Fibroblast of lung (primary cell): Measurements from ENCODE around the gene SEC23B.

Source experiments
- CTCF ChIP-seq, 2 donors: IDR thresholded peaks in 1 of 2; conservative IDR thresholded peaks in 1 of 2; 1 replicate in 1 of 2; 2 replicates in 1 of 2; pipeline ENCODE4 v1.5.1; 2011 to 2012; ENCODE audit warnings: low read length in 2 of 2, control low read depth in 1 of 2, inconsistent platforms in 1 of 2, low read depth in 1 of 2, mild to moderate bottlenecking in 1 of 2
- EZH2 ChIP-seq: IDR thresholded peaks from 2 replicates; pipeline ENCODE4 v1.5.1; 2012; ENCODE audit warnings: low read length, control low read depth, mild to moderate bottlenecking; ENCODE audit errors: missing control alignments

DNA sequence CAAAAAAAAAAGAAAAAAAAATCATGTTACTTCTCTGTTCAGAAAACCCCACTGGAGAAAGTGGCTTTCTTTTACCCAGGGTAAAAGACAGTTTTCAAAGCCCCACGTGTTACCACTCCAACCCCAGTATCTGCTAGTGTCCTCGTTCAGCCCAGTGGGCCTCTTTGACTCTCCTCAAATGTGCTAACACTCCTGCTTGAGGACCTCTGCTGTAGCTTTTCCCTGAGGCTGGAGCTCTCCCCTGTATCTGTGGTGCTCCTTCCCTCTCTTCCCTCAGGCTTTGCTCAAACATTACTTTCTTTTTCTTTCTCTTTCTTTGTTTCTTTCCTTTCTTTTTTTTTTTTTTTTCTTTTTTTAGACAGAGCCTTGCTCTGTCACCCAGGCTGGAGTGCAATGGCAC is 15.3 kb downstream of the SEC23B start:
- no peak for TF ChIP-seq CTCF (conservative IDR thresholded peaks at IDR 0.05 in 1 of 2, IDR thresholded peaks at IDR 0.05 in 1 of 2; ENCODE audit: low read depth in 1 of 2, low read length in 2 of 2)
- no peak for TF ChIP-seq EZH2
